GM15510 (cell line): Measurements from ENCODE around the gene ZBTB12.

Experiments used
- POLR2A ChIP-seq: IDR thresholded peaks from 3 replicates; pipeline ENCODE4 v1.6.1; 2011; ENCODE audit warnings: borderline replicate concordance; ENCODE audit not compliant: insufficient read length; ENCODE audit errors: extremely low read depth

Gene ZBTB12

DNA sequence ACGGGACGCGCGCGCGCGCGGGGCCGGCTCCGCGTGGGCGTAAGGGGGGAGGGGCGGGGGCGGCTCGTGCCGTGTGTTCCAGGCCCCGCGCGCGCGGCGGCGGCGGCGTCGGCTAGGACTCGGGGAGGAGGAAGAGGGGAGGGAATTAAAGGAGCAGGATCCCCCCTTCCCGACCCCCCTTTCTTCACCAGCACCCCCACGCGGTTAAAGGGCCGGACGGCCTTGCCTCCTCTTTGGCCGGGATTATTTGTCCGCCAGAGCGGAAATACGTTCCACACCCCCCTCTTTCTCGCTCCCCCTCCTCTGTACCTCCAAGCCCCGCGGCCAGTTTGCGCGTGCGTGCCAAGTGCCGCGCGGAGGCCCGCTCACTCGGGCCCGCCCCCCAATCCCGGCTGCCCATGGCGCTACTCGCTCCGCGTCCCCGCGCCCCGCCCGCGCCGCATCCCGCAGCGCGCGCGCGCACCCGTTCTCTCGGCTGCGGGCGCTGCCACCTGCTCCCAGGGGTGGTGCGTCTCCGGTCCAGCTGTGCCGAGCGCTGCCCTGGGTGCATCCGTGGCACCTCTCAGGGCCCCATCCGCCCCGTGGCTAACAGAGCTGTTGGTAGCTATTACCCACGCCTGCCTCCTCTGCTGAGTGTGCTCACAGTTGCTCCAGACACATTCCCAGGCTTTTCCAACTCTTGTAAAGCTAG lies at the start of gene ZBTB12:
Gene ZBTB12 (minus strand): TSS at position 134 of the 691 bp plus-strand sequence. CDS start 781 bp downstream, outside the sequence.
- TF ChIP-seq POLR2A: no peak

GRCh38 chr6:31949926-31950548 lies 48.2 kb upstream of the ZBTB12 start:
- TF ChIP-seq POLR2A: no peak

DNA sequence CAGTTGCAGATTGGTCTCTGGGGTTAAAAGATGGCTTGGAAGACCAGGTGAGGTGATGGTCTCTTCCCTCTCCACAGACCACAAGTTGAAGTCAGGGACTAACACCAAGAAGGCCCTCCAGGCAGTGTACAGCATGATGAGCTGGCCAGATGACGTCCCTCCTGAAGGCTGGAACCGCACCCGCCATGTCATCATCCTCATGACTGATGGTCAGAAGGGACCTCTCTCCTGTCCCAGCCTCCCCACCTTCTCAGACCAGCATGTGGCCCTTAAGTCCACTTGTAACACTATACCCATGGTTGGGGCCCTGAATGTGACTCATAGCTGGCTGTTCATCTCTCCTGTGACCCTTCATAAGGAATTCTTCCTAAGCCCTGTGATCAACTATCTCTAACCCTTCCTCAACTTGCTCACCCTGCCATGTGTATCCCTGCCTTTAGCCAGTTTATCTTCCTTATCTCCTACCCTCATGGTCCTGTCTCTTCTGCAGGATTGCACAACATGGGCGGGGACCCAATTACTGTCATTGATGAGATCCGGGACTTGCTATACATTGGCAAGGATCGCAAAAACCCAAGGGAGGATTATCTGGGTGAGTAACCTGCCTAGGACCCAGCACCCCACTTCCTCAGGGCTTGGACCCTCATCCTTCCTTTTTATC lies 47.0 kb upstream of the ZBTB12 start:
- no peak for TF ChIP-seq POLR2A

DNA sequence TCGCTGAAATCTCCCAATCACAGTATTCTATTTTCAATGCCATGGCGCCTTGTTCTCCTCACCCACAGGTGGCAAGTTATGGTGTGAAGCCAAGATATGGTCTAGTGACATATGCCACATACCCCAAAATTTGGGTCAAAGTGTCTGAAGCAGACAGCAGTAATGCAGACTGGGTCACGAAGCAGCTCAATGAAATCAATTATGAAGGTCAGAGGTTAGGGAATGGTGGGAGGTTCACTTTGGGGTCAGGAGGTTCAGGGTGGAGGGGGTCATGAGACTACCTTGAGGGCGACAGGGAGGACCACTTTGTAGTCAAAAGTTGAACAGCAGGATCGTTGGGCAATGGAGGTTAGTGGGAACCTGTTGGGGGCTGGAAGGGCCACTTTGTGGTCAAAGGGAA lies 46.4 kb upstream of the ZBTB12 start:
- no peak for TF ChIP-seq POLR2A

DNA sequence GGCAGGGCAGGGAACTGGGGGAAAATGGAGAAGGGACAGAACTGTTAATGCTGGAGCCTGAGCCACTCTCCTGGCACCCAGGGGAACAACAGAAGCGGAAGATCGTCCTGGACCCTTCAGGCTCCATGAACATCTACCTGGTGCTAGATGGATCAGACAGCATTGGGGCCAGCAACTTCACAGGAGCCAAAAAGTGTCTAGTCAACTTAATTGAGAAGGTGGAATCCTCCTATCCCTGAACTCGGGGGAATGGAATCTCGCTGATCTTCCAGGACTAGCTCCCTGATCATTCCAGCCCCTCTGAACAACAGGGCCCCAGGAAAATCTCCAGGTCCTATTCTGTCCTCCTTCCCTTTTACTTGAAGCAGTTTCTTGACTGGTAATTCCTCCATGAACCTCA lies 46.0 kb upstream of the ZBTB12 start:
- TF ChIP-seq POLR2A: no peak

GRCh38 chr6:31947070-31947675 lies 45.3 kb upstream of the ZBTB12 start:
- TF ChIP-seq POLR2A: no peak

DNA sequence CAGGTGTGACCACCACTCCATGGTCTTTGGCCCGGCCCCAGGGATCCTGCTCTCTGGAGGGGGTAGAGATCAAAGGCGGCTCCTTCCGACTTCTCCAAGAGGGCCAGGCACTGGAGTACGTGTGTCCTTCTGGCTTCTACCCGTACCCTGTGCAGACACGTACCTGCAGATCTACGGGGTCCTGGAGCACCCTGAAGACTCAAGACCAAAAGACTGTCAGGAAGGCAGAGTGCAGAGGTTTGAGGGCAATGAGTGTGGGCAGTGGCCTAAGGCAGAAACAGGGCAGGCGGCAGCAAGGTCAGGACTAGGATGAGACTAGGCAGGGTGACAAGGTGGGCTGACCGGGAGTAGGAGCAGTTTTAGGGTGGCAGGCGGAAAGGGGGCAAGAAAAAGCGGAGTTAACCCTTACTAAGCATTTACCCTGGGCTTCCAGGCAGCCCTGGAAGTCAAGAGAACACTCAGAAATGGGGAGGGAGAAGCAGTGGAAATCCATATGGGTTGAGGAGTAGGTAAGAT lies 44.5 kb upstream of the ZBTB12 start:
- no peak for TF ChIP-seq POLR2A

DNA sequence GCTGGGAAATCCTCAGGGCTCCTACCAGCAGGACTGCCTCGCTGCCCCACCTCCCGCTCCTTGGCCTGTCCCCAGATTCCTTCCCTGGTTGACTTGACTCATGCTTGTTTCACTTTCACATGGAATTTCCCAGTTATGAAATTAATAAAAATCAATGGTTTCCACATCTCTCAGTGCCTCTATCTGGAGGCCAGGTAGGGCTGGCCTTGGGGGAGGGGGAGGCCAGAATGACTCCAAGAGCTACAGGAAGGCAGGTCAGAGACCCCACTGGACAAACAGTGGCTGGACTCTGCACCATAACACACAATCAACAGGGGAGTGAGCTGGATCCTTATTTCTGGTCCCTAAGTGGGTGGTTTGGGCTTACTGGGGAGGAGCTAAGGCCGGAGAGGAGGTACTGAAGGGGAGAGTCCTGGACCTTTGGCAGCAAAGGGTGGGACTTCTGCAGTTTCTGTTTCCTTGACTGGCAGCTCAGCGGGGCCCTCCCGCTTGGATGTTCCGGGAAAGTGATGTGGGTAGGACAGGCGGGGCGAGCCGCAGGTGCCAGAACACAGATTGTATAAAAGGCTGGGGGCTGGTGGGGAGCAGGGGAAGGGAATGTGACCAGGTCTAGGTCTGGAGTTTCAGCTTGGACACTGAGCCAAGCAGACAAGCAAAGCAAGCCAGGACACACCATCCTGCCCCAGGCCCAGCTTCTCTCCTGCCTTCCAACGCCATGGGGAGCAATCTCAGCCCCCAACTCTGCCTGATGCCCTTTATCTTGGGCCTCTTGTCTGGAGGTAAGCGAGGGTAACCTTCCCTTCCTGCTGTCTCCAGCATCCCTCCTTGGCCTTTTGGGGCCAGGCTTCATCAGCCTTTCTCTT lies 43.9 kb upstream of the ZBTB12 start, which contains the start of gene CFB:
Gene CFB (plus strand): TSS at position 589 of the 863 bp plus-strand sequence. CDS start 127 bp downstream, at position 716.
- TF ChIP-seq POLR2A: no peak

- TF ChIP-seq POLR2A: no peak
These were observed 43.2 kb upstream of the ZBTB12 start for GRCh38 chr6:31945154-31945506.

DNA sequence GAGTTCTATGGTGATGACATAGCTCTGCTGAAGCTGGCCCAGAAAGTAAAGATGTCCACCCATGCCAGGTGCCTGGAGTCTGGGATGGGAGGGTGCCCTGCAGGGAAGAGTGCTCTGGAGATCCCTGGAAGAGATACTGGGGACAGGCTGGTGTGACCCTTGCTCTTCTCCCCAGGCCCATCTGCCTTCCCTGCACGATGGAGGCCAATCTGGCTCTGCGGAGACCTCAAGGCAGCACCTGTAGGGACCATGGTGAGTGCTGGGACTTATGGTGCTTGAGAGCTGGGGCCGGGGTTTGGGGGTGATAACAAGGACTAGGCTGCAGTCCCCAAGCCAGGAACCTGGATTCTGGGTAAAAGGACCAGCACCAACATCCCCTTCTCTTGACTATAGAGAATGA lies 41.9 kb upstream of the ZBTB12 start:
- TF ChIP-seq POLR2A: no peak

- no peak for TF ChIP-seq POLR2A
These were observed 38.4 kb upstream of the ZBTB12 start for GRCh38 chr6:31940256-31940664.

DNA sequence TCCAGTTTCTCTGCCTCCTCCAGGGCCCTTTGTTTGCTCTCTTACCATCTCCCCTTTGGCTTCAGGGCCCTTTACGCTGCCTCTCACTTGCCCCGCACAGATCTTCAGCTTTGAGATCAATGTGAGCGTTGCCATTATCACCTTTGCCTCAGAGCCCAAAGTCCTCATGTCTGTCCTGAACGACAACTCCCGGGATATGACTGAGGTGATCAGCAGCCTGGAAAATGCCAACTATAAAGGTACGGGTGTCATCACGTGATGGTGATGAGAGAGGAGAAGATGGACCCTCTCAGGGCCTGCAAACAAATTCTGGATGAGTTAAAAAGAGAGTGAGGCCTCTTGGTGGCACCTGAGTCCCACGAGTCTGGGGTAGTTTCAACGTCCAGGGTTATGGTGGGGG lies 33.9 kb upstream of the ZBTB12 start:
- TF ChIP-seq POLR2A: no peak

GRCh38 chr6:31935021-31935420 lies 33.1 kb upstream of the ZBTB12 start:
- no peak for TF ChIP-seq POLR2A

GRCh38 chr6:31933537-31933936 lies 31.7 kb upstream of the ZBTB12 start:
- TF ChIP-seq POLR2A: no peak

DNA sequence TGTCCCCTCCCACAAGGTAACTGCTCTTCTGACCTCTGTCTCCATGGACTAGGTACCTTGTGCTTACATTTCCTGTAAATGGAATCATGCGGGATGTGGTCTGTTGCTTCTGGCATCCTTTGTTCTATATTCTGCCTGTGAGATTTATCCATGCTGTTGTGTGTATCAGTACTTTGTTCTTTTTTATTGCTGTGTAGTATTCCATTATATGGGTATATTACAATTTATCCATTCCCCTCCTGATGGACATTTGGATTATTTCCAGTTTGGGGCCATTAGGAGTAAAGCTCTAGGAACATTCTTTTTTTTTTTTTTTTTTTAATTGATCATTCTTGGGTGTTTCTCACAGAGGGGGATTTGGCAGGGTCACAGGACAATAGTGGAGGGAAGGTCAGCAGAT lies 29.1 kb upstream of the ZBTB12 start:
- TF ChIP-seq POLR2A: no peak

GRCh38 chr6:31928672-31928939 lies 26.7 kb upstream of the ZBTB12 start:
- no peak for TF ChIP-seq POLR2A
